Ishikawa (cell line): ENCODE data around the gene TMED9.

Source experiments
- RAD21 ChIP-seq: IDR thresholded peaks from 2 replicates; pipeline ENCODE4 v1.6.1; 2012; ENCODE audit warnings: low read depth
- TEAD4 ChIP-seq: IDR thresholded peaks from 2 replicates; pipeline ENCODE4 v1.6.1; 2012
- YY1 ChIP-seq: IDR thresholded peaks from 2 replicates; pipeline ENCODE4 v1.6.1; 2012; ENCODE audit warnings: low read depth
- ZBTB7A ChIP-seq: IDR thresholded peaks from 2 replicates; pipeline ENCODE4 v1.6.1; 2012; ENCODE audit warnings: low read depth
- TF ChIP-seq, protein P1 (sequence below): IDR thresholded peaks from 2 replicates; pipeline ENCODE4 v1.6.1; 2012
- TF ChIP-seq, protein P2 (sequence below): IDR thresholded peaks from 2 replicates; pipeline ENCODE4 v1.6.1; 2012; ENCODE audit warnings: low read depth, mild to moderate bottlenecking

DNA sequence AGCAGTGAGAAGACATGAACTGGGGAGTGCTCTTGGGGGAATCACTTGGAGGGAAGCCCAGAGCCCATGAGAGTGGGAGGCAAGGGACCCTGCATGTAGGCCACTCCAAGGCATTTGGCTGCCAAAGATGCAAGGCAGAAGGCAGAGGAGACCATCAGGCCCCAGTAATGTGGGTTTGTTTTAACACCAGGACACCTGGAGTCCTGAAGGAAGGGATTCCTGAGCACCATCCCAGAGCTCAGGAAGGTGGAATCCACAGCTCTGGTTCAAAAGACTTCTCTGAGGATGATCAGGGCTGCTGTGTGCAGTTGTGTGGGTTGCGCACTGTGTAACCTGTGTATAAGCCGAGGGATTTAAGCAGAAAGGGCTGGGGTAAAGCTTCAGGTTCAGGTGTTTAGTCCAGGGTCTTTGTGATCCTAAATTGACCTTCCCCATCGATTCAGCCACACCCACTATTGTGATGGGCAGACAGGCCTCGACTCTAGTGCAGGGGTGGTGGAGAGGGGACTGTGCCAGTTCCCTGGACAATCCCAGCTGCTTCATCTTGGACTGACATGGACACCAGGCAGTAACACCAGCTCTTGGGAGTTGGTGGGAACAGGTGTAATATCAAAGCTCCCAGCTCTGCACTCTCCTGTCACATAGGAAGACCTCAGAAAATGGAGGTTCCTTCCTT lies 18.9 kb downstream of the TMED9 start:
- TF ChIP-seq RAD21 (no peak), YY1 (no peak), ZBTB7A (no peak), TEAD4 (no peak)
- TF ChIP-seq, protein P1, sequence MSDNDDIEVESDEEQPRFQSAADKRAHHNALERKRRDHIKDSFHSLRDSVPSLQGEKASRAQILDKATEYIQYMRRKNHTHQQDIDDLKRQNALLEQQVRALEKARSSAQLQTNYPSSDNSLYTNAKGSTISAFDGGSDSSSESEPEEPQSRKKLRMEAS = no peak
- TF ChIP-seq, protein P2, sequence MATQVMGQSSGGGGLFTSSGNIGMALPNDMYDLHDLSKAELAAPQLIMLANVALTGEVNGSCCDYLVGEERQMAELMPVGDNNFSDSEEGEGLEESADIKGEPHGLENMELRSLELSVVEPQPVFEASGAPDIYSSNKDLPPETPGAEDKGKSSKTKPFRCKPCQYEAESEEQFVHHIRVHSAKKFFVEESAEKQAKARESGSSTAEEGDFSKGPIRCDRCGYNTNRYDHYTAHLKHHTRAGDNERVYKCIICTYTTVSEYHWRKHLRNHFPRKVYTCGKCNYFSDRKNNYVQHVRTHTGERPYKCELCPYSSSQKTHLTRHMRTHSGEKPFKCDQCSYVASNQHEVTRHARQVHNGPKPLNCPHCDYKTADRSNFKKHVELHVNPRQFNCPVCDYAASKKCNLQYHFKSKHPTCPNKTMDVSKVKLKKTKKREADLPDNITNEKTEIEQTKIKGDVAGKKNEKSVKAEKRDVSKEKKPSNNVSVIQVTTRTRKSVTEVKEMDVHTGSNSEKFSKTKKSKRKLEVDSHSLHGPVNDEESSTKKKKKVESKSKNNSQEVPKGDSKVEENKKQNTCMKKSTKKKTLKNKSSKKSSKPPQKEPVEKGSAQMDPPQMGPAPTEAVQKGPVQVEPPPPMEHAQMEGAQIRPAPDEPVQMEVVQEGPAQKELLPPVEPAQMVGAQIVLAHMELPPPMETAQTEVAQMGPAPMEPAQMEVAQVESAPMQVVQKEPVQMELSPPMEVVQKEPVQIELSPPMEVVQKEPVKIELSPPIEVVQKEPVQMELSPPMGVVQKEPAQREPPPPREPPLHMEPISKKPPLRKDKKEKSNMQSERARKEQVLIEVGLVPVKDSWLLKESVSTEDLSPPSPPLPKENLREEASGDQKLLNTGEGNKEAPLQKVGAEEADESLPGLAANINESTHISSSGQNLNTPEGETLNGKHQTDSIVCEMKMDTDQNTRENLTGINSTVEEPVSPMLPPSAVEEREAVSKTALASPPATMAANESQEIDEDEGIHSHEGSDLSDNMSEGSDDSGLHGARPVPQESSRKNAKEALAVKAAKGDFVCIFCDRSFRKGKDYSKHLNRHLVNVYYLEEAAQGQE = no peak
